GM18858 (cell line): Measurements from ENCODE around the gene SLC9A9.

Experiments
- ATAC-seq: cut with Tn5 transposase; IDR thresholded peaks from one replicate; pipeline ENCODE4 v1.9.1; 2021; ENCODE audit not compliant: unreplicated experiment

SLC9A9 gene

GRCh38 chr3:143604402-143605185 lies 243.7 kb downstream of the SLC9A9 start:
- peak; percentile 78 for ATAC-seq

- ATAC-seq = no peak
These were observed 244.5 kb downstream of the SLC9A9 start for GRCh38 chr3:143603774-143604173.

DNA sequence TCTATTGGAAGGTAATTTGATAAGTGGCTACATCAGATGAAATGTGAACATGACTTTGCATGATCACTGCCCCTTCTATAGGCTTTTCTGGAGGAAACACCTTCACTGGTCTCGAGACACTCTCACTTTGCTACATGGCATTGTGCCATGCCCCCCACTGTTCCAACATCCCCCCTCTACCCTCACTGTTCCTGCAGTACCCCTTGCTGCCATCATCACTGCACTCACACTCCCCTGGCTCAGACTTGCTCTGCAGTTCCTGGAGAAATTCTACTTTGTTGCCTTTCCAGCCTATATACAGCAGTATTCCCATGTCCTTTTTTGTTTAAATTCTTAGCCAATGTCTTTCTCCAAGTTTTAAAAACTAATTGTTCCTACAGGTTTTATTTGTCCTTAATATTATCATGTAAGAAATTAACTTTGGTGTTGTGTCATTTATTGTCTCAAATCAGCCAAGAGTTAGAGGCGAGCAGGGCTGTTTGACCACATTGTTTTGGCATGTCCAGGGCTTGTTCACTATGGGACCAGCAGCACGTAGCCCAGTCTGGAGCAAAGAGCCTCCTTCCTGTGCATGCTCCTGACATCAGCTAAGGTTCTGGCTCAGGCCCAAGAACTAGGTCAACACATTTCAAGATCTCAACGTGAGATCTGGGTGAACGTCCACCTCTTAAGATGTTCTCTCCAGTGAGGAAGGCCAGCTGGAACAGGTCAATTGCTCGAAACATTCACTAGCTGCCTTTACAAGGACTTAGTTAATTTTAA lies 246.4 kb downstream of the SLC9A9 start:
- no peak for ATAC-seq

DNA sequence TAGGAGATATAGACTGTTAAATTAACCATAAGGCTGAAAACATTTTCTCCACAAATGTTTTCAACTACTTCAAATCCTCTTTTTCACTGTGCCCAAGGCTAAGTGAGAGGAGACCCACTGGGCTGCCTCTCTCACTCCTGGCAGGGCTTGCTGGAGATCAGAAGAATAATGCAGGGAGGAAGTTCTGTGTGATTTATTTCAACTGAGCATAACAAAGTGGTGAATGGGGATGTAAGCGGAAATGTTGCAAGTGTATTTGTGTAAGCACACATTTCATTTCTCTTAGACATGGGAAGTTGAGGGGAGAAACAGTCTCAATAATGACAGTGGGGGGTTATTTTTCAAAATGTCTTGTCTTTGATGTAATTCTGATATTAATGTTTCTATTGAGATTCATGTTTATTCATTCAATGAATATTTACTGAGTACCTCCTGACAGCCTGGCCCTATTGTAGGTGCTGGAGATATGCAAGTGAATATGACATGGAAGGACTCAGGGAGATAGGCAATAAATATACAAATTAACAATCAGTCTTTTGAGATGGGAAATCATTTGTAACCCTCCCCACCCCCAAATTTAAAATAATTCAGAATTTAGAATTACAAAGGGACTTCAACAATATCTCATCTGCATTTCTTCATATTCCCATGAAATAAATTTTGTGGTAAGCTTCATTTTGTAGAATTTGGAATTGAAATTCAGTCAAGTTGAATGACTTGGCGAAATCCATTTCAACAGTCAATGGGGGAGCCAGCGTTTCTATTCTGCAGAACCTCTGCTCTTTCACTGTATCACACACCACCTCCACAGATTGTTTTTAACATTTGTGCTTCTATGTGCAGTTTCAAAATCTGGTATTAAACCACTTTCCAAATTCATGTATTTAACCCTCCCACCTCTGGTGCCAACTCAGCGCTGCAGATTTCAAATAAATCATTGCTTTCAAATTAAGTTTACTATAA lies 247.2 kb downstream of the SLC9A9 start:
- ATAC-seq = no peak

DNA sequence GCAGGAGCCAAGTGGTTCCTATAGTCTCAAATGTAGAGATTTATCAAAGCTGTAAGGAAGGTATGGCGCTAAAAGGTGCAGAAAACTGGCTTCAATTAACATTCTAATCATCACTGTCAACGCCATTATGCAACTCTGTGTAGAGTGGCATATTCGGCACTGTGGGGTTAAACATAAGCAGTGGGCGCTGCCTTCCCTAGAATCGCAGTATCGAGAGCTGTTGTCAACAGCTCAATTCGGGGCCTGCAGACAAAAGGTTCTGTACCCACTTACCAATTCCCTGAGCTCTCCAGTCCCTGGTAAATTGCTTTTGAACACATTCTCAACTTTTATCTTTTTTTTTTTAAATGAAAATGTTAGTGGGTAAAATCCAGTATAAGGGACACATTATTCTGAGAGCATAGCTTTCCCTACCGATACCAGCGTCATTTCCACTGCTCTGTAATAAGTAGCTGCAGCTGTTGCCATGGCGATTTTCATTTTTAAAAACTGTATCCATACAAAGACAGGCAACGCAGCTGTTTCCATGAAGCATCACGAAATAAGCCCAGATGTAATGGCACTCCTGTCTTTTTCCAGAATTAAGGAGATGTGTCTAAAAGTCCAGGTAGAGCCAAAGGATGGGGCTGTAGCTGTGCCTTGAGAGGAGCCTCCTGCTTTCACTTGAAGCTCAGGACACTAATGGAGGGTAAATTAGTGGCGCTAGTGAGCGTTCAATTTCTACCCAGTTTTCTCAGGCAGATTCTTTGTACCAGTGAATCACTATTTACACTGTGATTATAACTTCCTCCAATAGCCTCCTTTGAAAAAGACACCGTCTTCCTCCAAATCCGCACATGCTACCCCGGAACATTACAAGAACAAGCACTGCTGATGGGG lies 250.3 kb downstream of the SLC9A9 start:
- no peak for ATAC-seq

GRCh38 chr3:143596957-143597642 lies 251.2 kb downstream of the SLC9A9 start:
- no peak for ATAC-seq

- peak; percentile 99 for ATAC-seq
These were observed 252.7 kb downstream of the SLC9A9 start for GRCh38 chr3:143595456-143596077.

GRCh38 chr3:143594206-143594605 lies 254.1 kb downstream of the SLC9A9 start:
- ATAC-seq = no peak

DNA sequence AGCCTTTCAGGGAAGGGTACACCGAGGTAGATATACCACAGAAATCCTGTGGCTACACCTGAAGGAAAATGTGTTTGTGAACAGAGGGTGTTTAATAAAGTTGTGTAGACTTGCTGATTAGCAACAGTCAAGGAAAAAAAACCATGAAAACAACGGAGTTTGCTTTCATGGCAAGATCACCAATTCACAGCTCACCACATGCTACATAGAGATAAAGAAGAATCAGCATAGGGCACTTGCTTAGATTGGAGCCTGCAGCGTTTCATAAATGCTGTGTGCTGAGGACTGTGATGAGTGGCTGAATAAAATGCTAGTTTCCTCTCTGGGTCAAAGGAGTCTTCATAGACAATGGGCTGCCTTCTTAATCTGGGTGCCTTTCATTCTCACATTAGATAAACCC lies 257.6 kb downstream of the SLC9A9 start:
- ATAC-seq = no peak

GRCh38 chr3:143586576-143586975 lies 261.7 kb downstream of the SLC9A9 start:
- no peak for ATAC-seq

GRCh38 chr3:143585720-143586456 lies 262.4 kb downstream of the SLC9A9 start:
- ATAC-seq = peak; percentile 29

- ATAC-seq = no peak
These were observed 263.8 kb downstream of the SLC9A9 start for GRCh38 chr3:143584474-143584873.

DNA sequence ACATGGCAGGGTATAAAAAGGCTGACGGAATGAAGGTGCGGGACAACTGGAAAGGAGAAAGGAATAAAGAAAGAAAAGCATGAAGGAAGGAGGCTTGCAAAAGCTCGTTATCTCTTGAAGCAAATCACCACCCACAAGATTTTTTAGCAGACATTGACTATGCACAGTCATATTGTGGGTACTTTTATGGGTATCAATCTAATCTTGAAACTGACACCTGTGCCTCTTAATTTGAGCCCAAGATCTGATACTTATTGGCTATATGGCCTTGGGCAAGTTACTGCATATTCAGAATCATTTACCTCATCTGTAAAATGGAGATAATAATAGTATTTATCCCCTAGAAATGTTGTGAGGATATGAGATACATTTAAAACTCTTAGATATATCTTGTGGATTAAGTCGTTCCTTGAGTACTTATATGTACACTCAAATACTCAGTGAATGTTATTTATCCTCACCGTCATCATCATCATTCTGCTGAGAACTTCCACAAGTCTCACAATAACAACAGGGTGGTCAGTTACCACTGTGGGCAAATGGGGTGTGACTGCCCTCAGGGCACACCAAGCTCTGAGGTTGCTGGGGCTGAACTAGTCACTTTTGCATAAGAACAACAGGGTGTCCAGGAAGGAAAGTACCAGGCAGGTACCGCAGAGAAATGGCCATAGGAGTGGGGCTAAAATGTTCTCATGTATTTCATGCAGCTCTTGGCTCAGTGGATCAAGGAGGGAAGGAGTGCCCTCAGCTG lies 266.1 kb downstream of the SLC9A9 start:
- ATAC-seq = peak; percentile 64

GRCh38 chr3:143578810-143579435 lies 269.3 kb downstream of the SLC9A9 start:
- ATAC-seq = no peak

GRCh38 chr3:143576568-143577270 lies 271.5 kb downstream of the SLC9A9 start:
- ATAC-seq = no peak

DNA sequence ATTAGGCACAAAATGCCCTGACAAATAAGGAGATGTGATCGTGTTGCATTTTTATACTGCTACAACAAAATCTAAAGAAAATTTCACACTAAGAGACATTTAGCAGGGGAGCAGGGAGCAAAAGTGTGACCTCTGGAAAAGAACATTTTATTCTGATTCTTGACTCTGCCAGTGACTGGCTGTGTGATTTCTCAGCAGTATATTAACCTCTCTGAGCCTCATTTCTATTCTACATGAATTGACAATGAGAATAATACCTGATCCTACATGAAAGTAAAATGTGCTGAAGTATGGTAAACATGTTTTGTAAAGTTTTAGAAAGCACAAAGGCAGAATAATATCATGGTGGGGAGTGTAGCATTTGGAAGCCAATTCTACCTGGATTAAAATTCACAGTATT lies 273.3 kb downstream of the SLC9A9 start:
- no peak for ATAC-seq
